HEK293T (cell line): ENCODE measurements around the gene ERN1.

Source experiments
- ARNT ChIP-seq: fragments of 450-650 bp; IDR thresholded peaks from 2 replicates; pipeline ENCODE4 v1.6.1; 2017; ENCODE audit warnings: mild to moderate bottlenecking
- BHLHE40 ChIP-seq: fragments of 450-650 bp; IDR thresholded peaks from 2 replicates; pipeline ENCODE4 v1.6.1; 2016; ENCODE audit warnings: mild to moderate bottlenecking, moderate library complexity, borderline replicate concordance
- ELF4 ChIP-seq: fragments of 450-650 bp; IDR thresholded peaks from 2 replicates; pipeline ENCODE4 v1.6.1; 2017; ENCODE audit warnings: antibody characterized with exemption
- FOXK2 ChIP-seq: fragments of 450-650 bp; IDR thresholded peaks from 2 replicates; pipeline ENCODE4 v1.6.1; 2016; ENCODE audit warnings: mild to moderate bottlenecking
- L3MBTL2 ChIP-seq: fragments of 450-650 bp; conservative IDR thresholded peaks from 2 replicates; pipeline ENCODE4 v1.6.1; 2016; ENCODE audit warnings: mild to moderate bottlenecking
- LEF1 ChIP-seq: fragments of 450-650 bp; IDR thresholded peaks from 2 replicates; pipeline ENCODE4 v1.6.1; 2017; ENCODE audit warnings: mild to moderate bottlenecking, borderline replicate concordance
- SP1 ChIP-seq: fragments of 450-650 bp; IDR thresholded peaks from 2 replicates; pipeline ENCODE4 v1.6.1; 2017
- TARDBP ChIP-seq: fragments of 450-650 bp; IDR thresholded peaks from 2 replicates; pipeline ENCODE4 v1.6.1; 2016

DNA sequence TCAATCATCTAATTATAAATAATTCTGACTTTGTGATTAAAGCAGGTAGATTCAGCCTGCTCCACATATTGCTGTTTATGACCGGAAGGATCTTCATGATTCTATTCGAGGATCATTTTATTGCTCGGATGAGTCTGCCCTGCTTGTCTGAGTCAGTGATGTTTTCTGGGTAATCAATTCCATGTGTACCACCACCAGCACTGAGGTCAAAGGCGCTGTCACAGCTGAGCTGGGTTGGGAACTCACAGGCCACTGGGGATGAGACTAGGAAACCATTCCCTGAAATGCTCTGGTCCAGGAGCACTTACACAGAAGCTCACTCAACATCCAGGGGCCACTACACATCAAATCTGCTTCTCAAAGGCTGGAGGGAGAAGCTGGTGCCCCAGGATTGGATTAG, 30.4 kb upstream of the ERN1 start:
- TF ChIP-seq BHLHE40 (no peak), FOXK2 (no peak), L3MBTL2 (no peak), ELF4 (no peak), ARNT (no peak), SP1 (no peak), TARDBP (no peak), LEF1 (no peak)
